T-helper 17 cell (primary cell): ENCODE data around the gene RALA. TPM values are rescaled to one million over a fixed set of nuclear protein-coding genes. Genes with fewer than 3 reads are reported as not detected.

Source experiments
- total RNA-seq, 4 donors: library from RNA in 2 of 4; stranded (reverse) in 2 of 4; gene quantifications; one replicate each; pipeline ENCODE4 v1.2.3 and lab custom pipeline; 2022 to 2026

Gene RALA
- total RNA-seq, 2 donors from 2014 or later = 22.4 to 27.1 TPM

Other genes starting within 250 kb of the RALA start
- gene YAE1, start 57.2 kb upstream of the RALA start, total RNA-seq = 1 to 10 TPM; 3.7 to 6.6 TPM